CD4-positive, alpha-beta T cell treated with Interleukin-1 beta for 1 hour (primary cell): Measurements from ENCODE around the gene ABCG4.
"Not testable (repeated sequence)": the region's sequence is repeated elsewhere in the genome, so short reads cannot be mapped to it uniquely, and the experiment has no call there.

ENCODE experiments used
- DNase-seq, 2 donors: peaks; one replicate each; pipeline ENCODE4 v3.0.0-alpha.2; 2020 to 2022

ABCG4 gene

GRCh38 chr11:119149018-119149785 is at the start of gene ABCG4:
Gene ABCG4, plus strand, starts transcription at chr11:119149052. Its CDS starts 914 bp downstream, at chr11:119149966.
- peak in 1 of 2 donors; percentile 18 for DNase-seq

GRCh38 chr11:119099711-119100110 is 49.1 kb upstream of the ABCG4 start:
- no peak for DNase-seq

- no peak for DNase-seq
Observed at GRCh38 chr11:119100246-119100970, 48.4 kb upstream of the ABCG4 start.

- no peak for DNase-seq
Observed at GRCh38 chr11:119100994-119101758, 47.7 kb upstream of the ABCG4 start.

- DNase-seq, result peak; percentile 84 to 87
Observed at GRCh38 chr11:119101759-119102423, 47.0 kb upstream of the ABCG4 start, which contains the start of gene DPAGT1. Gene DPAGT1, minus strand, starts transcription at chr11:119101853. Its CDS starts 198 bp downstream, at chr11:119101655.

GRCh38 chr11:119103161-119103664 is 45.6 kb upstream of the ABCG4 start:
- DNase-seq, result not testable (repeated sequence)

GRCh38 chr11:119103793-119104192 is 45.1 kb upstream of the ABCG4 start:
- DNase-seq, result no peak

- DNase-seq, result peak; percentile 90 to 92
Observed at GRCh38 chr11:119106564-119107537, 42.0 kb upstream of the ABCG4 start, which contains the start of gene C2CD2L. Gene C2CD2L, plus strand, starts transcription at chr11:119107344. Its CDS starts 398 bp downstream, at chr11:119107742.

- DNase-seq, result no peak
Observed at GRCh38 chr11:119107538-119108145, 41.2 kb upstream of the ABCG4 start.

GRCh38 chr11:119108146-119108856 is 40.6 kb upstream of the ABCG4 start:
- peak in 1 of 2 donors; percentile 28 for DNase-seq

GRCh38 chr11:119108857-119109221 is 40.0 kb upstream of the ABCG4 start:
- DNase-seq, result no peak

- DNase-seq, result no peak
Observed at GRCh38 chr11:119109843-119110242, 39.0 kb upstream of the ABCG4 start.

GRCh38 chr11:119110439-119110838 is 38.4 kb upstream of the ABCG4 start:
- DNase-seq, result no peak

- no peak for DNase-seq
Observed at GRCh38 chr11:119111361-119111925, 37.4 kb upstream of the ABCG4 start.

- DNase-seq, result no peak
Observed at GRCh38 chr11:119112314-119113020, 36.4 kb upstream of the ABCG4 start.

GRCh38 chr11:119113716-119114115 is 35.1 kb upstream of the ABCG4 start:
- no peak for DNase-seq

GRCh38 chr11:119114351-119114750 is 34.5 kb upstream of the ABCG4 start:
- no peak for DNase-seq

- DNase-seq, result peak; percentile 33 to 56
Observed at GRCh38 chr11:119115484-119116234, 33.2 kb upstream of the ABCG4 start.
